ENCODE measurements around the gene SSH3. TPM values are rescaled to one million over a fixed set of nuclear protein-coding genes. Genes with fewer than 3 reads are reported as not detected.

Gene SSH3
- total and polyA plus RNA-seq, 2 of the 8 experiments (the other 6 are each of a cell fraction or from before 2014, with no cell fraction given), result 16.9 to 19.8 TPM

DNA sequence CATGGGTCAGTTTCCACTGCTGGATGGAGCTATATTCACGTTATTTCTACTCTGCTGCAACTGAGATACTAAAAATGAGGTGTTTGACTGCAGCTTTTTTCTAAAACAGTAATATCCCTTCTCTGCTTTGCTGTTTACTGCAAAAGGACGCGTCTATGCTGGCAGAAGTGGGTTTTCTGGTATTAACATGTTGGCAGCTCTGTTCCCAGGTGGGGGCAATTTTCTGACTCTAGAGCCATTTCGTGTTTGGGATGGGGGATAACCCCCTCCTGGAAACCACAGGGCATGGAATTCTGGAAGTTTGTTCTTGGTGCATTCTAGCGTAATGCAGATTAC is 32.2 kb upstream of the SSH3 start:
- Histone ChIP-seq H3K56ac (replicated peaks; ENCODE audit: insufficient read length, low read depth, low read length) (no peak overlapping the region), H2BK120ac (replicated peaks; ENCODE audit: low read depth, low read length) (no peak overlapping the region), H3K36me3 (ENCODE audit: control insufficient read depth in 2 of 4, insufficient read depth in 4 of 4, low read length in 3 of 4) (peaks cover 0 to 3% (median 0%) of the 10 kb centered on the region in 4 experiments; a peak in 2 of 8 replicates), H4K8ac (ENCODE audit: extremely low read depth, insufficient read depth, low read length) (no peak overlapping the region), H2BK5ac (ENCODE audit: low read depth, low read length) (peak overlapping the region; percentile 50), H3K14ac (ENCODE audit: insufficient read length) (no peak overlapping the region), H3K27me3 (replicated peaks in 1 of 4; ENCODE audit: control insufficient read depth in 3 of 4, extremely low read depth in 1 of 4, insufficient read depth in 3 of 4, low read length in 3 of 4) (no peaks in the 10 kb centered on the region), H3K9ac (replicated peaks in 1 of 4; ENCODE audit: extremely low read depth in 1 of 4, low read depth in 3 of 4, low read length in 3 of 4) (no peak overlapping the region), H3K4ac (replicated peaks; ENCODE audit: insufficient read length, low read depth, low read length) (no peak overlapping the region), H2AK5ac (ENCODE audit: low read depth, low read length) (0 out of 2 replicates have a peak overlapping the region, but pooled peaks have one; percentile 89), H3K4me1 (replicated peaks in 1 of 4; ENCODE audit: control insufficient read depth in 3 of 4, insufficient read depth in 4 of 4, low read length in 3 of 4) (peaks cover 8 to 35% (median 28%) of the 10 kb centered on the region in 4 experiments), H3K4me3 (ENCODE audit: extremely low read depth in 1 of 4, insufficient read depth in 2 of 4, low read depth in 3 of 4, low read length in 4 of 4) (0 out of 8 replicates have a peak overlapping the region, but pooled peaks of 1 of the 4 experiments have one; percentile 38), H3K4me2 (ENCODE audit: insufficient read depth in 1 of 2, low read depth in 2 of 2, low read length in 2 of 2) (peak overlapping the region; percentile 59 to 75; a peak in 3 of 4 replicates), H3K18ac (ENCODE audit: extremely low read depth, low read length) (no peak overlapping the region), H4K5ac (ENCODE audit: insufficient read length, low read depth, low read length) (no peak overlapping the region), H3K27ac (ENCODE audit: low read depth, low read length) (no peak overlapping the region), H2BK20ac (ENCODE audit: low read length) (no peak overlapping the region), H3K79me2 (ENCODE audit: control insufficient read depth in 1 of 2, insufficient read depth in 2 of 2, low read length in 2 of 2) (peaks cover 0 to 80% of the 10 kb centered on the region in 2 experiments; a peak in 3 of 4 replicates), H4K91ac (replicated peaks; ENCODE audit: insufficient read length, low read length) (no peak overlapping the region), H3K79me1 (ENCODE audit: low read depth, low read length) (peaks cover 28% of the 10 kb centered on the region), H3K23ac (ENCODE audit: insufficient read length) (no peak overlapping the region), H2BK15ac (ENCODE audit: low read length) (no peak overlapping the region), H2BK12ac (ENCODE audit: low read depth, low read length) (no peak overlapping the region; the same call in 1 of the 2 replicates), H3K23me2 (ENCODE audit: low read depth, low read length) (peaks cover 4% of the 10 kb centered on the region), H3K9me3 (ENCODE audit: insufficient read depth in 2 of 2, low read depth in 1 of 2, low read length in 1 of 2) (no peaks in the 10 kb centered on the region), H4K20me1 (replicated peaks in 1 of 2; ENCODE audit: control insufficient read depth in 1 of 2, insufficient read depth in 2 of 2, low read length in 2 of 2) (peaks cover 15 to 35% of the 10 kb centered on the region in 2 experiments), H2AFZ (ENCODE audit: low read length) (no peak overlapping the region)
- DNase-seq (ENCODE audit: low read depth in 1 of 2, low spot score in 2 of 2) (no peak), FAIRE-seq (no peak)
- WGBS, 2 experiments (ENCODE audit: extremely low coverage in 1 of 2, insufficient coverage in 1 of 2, insufficient read length in 1 of 2, insufficient replicate concordance in 2 of 2, low coverage in 1 of 2, low lambda C conversion rate in 2 of 2, missing lambda C conversion rate in 1 of 2), result 95% methylated on average over 5 of the region's 5 CpGs; no CpG with 5 or more reads in 1 of the 2 experiments
- TF ChIP-seq KDM5A (IDR thresholded peaks at IDR 0.05; ENCODE audit: low read length), result no peak
- TF ChIP-seq FOSL1 (IDR thresholded peaks at IDR 0.05; ENCODE audit: insufficient read depth, low read depth, low read length), result no peak
- no peak for TF ChIP-seq JUN (IDR thresholded peaks at IDR 0.05; ENCODE audit: low read depth, low read length)
- TF ChIP-seq SAP30 (IDR thresholded peaks at IDR 0.05; ENCODE audit: insufficient read depth, insufficient replicate concordance, low read length), result no peak
- TF ChIP-seq CREB1 (IDR thresholded peaks at IDR 0.05), result no peak
- TF ChIP-seq MAX (IDR thresholded peaks at IDR 0.05), result no peak
- TF ChIP-seq TEAD4 (IDR thresholded peaks at IDR 0.05; ENCODE audit: low read depth, low read length), result no peak
- TF ChIP-seq KDM4A (IDR thresholded peaks at IDR 0.05; ENCODE audit: low read depth, low read length, severe bottlenecking), result no peak
- no peak for TF ChIP-seq BCL11A (IDR thresholded peaks at IDR 0.05; ENCODE audit: low read depth in 2 of 2, low read length in 2 of 2)
- TF ChIP-seq TAF7 (optimal IDR thresholded peaks at IDR 0.05; ENCODE audit: borderline replicate concordance, low read depth, low read length), result no peak
- TF ChIP-seq RNF2 (IDR thresholded peaks at IDR 0.05; ENCODE audit: borderline replicate concordance, low read depth, low read length, missing control alignments, poor library complexity, severe bottlenecking), result no peak
- ChIA-PET CTCF (ENCODE audit: partially characterized antibody) (interaction anchor here (0.8 to 13.0 kb wide), 7 partner anchors 8 to 218 kb away, joined by 3 to 186 read pairs (median 5); partner anchors contain the start of gene ANKRD13D), POLR2A (ENCODE audit: partially characterized antibody) (interaction anchor here (1.0 to 4.2 kb wide), 4 partner anchors 13 to 176 kb away, joined by 3 to 20 read pairs (median 11); partner anchors contain the start of genes ANKRD13D and SSH3)
